Natural killer cell (primary cell): ENCODE data around the gene PSAT1. TPM values are rescaled to one million over a fixed set of nuclear protein-coding genes. Genes with fewer than 3 reads are reported as not detected.
"Not testable (repeated sequence)": the region's sequence is repeated elsewhere in the genome, so short reads cannot be mapped to it uniquely, and the experiment has no call there.

Experiments used
- ATAC-seq, 3 donors: fragments of 150-1000 bp in 2 of 3; fragments of 200-7000 bp in 1 of 3; cut with Tn5 transposase; 1 replicate in 1 of 3; 2 replicates in 2 of 3; pipeline ENCODE4 v1.10.0; 2021; ENCODE audit warnings: mild to moderate bottlenecking in 2 of 3, moderate library complexity in 2 of 3
- DNase-seq, 2 donors: peaks; one replicate each; pipeline versions ENCODE4 v3.0.0 to v3.0.0-alpha.2; 2013 to 2021; ENCODE audit warnings: mixed read lengths in 1 of 2
- H3K27ac ChIP-seq: one replicate; pipeline ENCODE4 v1.5.1; 2013; ENCODE audit warnings: mild to moderate bottlenecking, low read length
- H3K27me3 ChIP-seq: one replicate; pipeline ENCODE4 v1.6.1; 2013; ENCODE audit warnings: low read length; ENCODE audit not compliant: control insufficient read depth, insufficient read depth
- H3K36me3 ChIP-seq: one replicate; pipeline ENCODE4 v1.6.1; 2013; ENCODE audit warnings: low read length; ENCODE audit not compliant: control insufficient read depth, insufficient read depth
- H3K4me1 ChIP-seq: one replicate; pipeline ENCODE4 v1.6.1; 2013; ENCODE audit warnings: low read length; ENCODE audit not compliant: control insufficient read depth, insufficient read depth
- H3K4me3 ChIP-seq: one replicate; pipeline ENCODE4 v1.5.1; 2013; ENCODE audit warnings: low read length
- H3K9me3 ChIP-seq: one replicate; pipeline ENCODE4 v1.6.1; 2013; ENCODE audit warnings: low read length; ENCODE audit not compliant: control insufficient read depth, insufficient read depth
- H3K27ac Mint-ChIP-seq, 2 donors: one replicate each; pipeline ENCODE4 v1.8.0; 2022; ENCODE audit warnings: mild to moderate bottlenecking in 2 of 2, mixed read lengths in 2 of 2, moderate library complexity in 1 of 2
- H3K27me3 Mint-ChIP-seq, 2 donors: one replicate each; pipeline ENCODE4 v1.8.0; 2022; ENCODE audit warnings: low read depth in 2 of 2, mixed read lengths in 2 of 2
- H3K36me3 Mint-ChIP-seq: one replicate; pipeline ENCODE4 v1.8.0; 2022; ENCODE audit warnings: mixed read lengths
- H3K4me1 Mint-ChIP-seq, 2 donors: one replicate each; pipeline ENCODE4 v1.8.0; 2022; ENCODE audit warnings: mixed read lengths in 2 of 2
- H3K4me3 Mint-ChIP-seq: one replicate; pipeline ENCODE4 v1.8.0; 2022; ENCODE audit warnings: mild to moderate bottlenecking, moderate library complexity, mixed read lengths
- H3K9me3 Mint-ChIP-seq, 2 donors: one replicate each; pipeline ENCODE4 v1.8.0; 2022; ENCODE audit warnings: mixed read lengths in 2 of 2
- WGBS: methylation state at CpG from one replicate; pipeline ENCODE4 v1.1.7; 2013; ENCODE audit warnings: missing lambda C conversion rate; ENCODE audit not compliant: insufficient coverage; 5-methylcytosine and 5-hydroxymethylcytosine counted together
- intact Hi-C: fragments of 100-400 bp; cut with micrococcal nuclease; formaldehyde crosslinking; loops from one replicate; pipeline ENCODE4 v1.14.2; 2022
- total RNA-seq, 4 donors: library from RNA; stranded (reverse); fragments of 120-200 nt in 1 of 4; gene quantifications; one replicate each; pipeline versions ENCODE4 v1.2.3 to v1.2.4, GENCODE V29; 2013 to 2022
- TF ChIP-seq, protein P1 (sequence below): fragments of 200-600 bp; IDR thresholded peaks from one replicate; pipeline ENCODE4 v1.8.0; 2022; ENCODE audit warnings: antibody characterized with exemption

The PSAT1 gene
- total RNA-seq, 3 donors from 2014 or later (not counting 1 experiment from before 2014, with no cell fraction given): 1.1 to 3.3 (median 2.3) TPM

DNA sequence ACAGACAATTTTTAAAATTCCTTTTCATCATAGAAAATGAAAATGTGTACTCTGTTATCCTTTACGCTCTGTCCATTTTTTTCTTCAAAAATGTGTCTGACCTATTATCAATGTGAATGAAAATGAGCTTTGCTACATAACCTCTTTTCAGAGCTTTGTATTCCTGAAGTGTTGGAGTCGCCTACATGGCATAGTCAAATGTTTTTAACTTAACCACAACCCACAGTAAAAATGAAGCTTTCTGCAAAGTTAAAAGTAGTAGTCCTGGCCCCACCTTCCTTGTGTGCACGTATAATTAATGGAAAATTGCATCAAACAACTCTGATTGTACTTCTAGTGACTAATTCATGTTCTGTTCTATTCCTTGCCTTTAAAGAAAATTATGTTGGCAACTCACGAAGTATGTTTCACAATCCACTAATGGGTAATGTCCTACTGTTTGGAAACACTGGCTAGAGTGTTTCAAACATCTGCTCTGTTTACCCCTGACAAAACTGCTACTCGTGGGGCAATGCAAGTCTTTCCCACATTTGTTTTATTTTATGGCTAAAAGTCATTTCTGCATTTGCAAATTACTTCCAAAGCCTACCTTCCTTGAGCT lies 18.6 kb upstream of the PSAT1 start:
- H3K4me1 ChIP-seq: no peaks in the 10 kb centered on the region
- no peak overlapping the region for H3K27ac ChIP-seq
- no peak overlapping the region for H3K4me3 ChIP-seq
- H3K27me3 Mint-ChIP-seq: no peaks in the 10 kb centered on the region
- H3K27ac Mint-ChIP-seq: peak overlapping the region; percentile 64 to 69
- intact Hi-C loops: no loop called here
- no peaks in the 10 kb centered on the region for H3K9me3 ChIP-seq
- no peaks in the 10 kb centered on the region for H3K27me3 ChIP-seq
- TF ChIP-seq, protein P1, sequence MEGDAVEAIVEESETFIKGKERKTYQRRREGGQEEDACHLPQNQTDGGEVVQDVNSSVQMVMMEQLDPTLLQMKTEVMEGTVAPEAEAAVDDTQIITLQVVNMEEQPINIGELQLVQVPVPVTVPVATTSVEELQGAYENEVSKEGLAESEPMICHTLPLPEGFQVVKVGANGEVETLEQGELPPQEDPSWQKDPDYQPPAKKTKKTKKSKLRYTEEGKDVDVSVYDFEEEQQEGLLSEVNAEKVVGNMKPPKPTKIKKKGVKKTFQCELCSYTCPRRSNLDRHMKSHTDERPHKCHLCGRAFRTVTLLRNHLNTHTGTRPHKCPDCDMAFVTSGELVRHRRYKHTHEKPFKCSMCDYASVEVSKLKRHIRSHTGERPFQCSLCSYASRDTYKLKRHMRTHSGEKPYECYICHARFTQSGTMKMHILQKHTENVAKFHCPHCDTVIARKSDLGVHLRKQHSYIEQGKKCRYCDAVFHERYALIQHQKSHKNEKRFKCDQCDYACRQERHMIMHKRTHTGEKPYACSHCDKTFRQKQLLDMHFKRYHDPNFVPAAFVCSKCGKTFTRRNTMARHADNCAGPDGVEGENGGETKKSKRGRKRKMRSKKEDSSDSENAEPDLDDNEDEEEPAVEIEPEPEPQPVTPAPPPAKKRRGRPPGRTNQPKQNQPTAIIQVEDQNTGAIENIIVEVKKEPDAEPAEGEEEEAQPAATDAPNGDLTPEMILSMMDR: no peak
- 67% methylated on average over 4 of the region's 5 CpGs for WGBS
- H3K36me3 Mint-ChIP-seq: peaks cover 7% of the 10 kb centered on the region
- DNase-seq (no peak), ATAC-seq (no peak)
- H3K9me3 Mint-ChIP-seq: no peaks in the 10 kb centered on the region
- peaks cover 4 to 8% of the 10 kb centered on the region in 2 donors for H3K4me1 Mint-ChIP-seq
- H3K36me3 ChIP-seq: peaks cover 6% of the 10 kb centered on the region
- H3K4me3 Mint-ChIP-seq: no peak overlapping the region

GRCh38 chr9:78278801-78279200 lies 18.1 kb upstream of the PSAT1 start:
- H3K4me1 Mint-ChIP-seq: peaks cover 4 to 8% of the 10 kb centered on the region in 2 donors
- H3K4me3 Mint-ChIP-seq: no peak overlapping the region
- H3K4me1 ChIP-seq: no peaks in the 10 kb centered on the region
- TF ChIP-seq, protein P1: no peak
- WGBS: 100% methylated on average over 1 of the region's 1 CpG
- no peaks in the 10 kb centered on the region for H3K9me3 Mint-ChIP-seq
- H3K9me3 ChIP-seq: no peaks in the 10 kb centered on the region
- no peak overlapping the region for H3K4me3 ChIP-seq
- H3K36me3 Mint-ChIP-seq: peaks cover 6% of the 10 kb centered on the region
- DNase-seq: no peak
- no peak overlapping the region for H3K27ac ChIP-seq
- no peaks in the 10 kb centered on the region for H3K27me3 ChIP-seq
- no peak for ATAC-seq
- peaks cover 6% of the 10 kb centered on the region for H3K36me3 ChIP-seq
- H3K27ac Mint-ChIP-seq: peak overlapping the region; percentile 64 to 69
- intact Hi-C loops: no loop called here
- H3K27me3 Mint-ChIP-seq: no peaks in the 10 kb centered on the region

DNA sequence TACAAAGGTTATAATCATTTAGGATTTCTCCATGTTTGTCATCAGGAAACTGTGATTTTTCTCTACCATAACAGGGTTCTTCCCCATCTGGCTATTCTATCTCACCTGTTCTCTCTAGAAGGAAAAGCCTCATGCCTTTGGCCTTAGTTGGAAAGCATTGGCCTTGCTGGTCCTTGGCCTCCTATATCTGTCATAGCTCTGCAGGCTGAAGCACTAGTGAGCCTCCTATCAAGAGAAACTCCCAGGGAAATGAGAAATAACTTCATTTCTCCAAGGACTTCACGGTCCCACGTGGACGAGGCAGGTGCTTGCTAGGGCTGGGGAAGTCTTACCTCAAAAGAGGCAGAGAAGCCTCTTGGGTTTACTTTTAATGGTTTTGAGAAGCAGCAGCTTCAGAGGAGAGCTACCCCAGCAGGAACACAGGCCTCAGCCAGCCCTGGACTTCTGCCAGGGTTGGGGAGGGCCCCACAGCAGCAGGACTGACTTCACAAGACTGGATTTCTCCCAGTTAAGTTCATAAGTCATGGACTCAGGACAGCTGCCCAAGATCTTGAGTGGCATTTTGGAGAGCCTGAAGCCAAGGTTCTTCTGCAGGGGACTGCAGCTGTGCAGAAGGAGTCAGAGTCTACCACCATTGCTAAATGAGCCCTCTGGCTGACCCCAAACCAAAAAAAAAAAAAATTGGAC lies 15.8 kb upstream of the PSAT1 start:
- Histone ChIP-seq H3K27me3 (no peaks in the 10 kb centered on the region), H3K27ac (no peak overlapping the region), H3K9me3 (no peaks in the 10 kb centered on the region), H3K4me1 (no peaks in the 10 kb centered on the region), H3K4me3 (no peak overlapping the region), H3K36me3 (no peaks in the 10 kb centered on the region)
- peaks cover 5 to 8% of the 10 kb centered on the region in 2 donors for H3K4me1 Mint-ChIP-seq
- DNase-seq: no peak
- 58% methylated on average over 3 of the region's 3 CpGs for WGBS
- H3K4me3 Mint-ChIP-seq: no peak overlapping the region
- peak overlapping the region in 1 of 2 donors; percentile 40 for H3K27ac Mint-ChIP-seq
- no peaks in the 10 kb centered on the region for H3K36me3 Mint-ChIP-seq
- no peaks in the 10 kb centered on the region for H3K27me3 Mint-ChIP-seq
- TF ChIP-seq, protein P1: no peak
- no peaks in the 10 kb centered on the region for H3K9me3 Mint-ChIP-seq
- ATAC-seq: no peak
- intact Hi-C loops: no loop called here

GRCh38 chr9:78284181-78284580 lies 12.7 kb upstream of the PSAT1 start:
- 94% methylated on average over 3 of the region's 4 CpGs for WGBS
- ATAC-seq, DNase-seq, H3K27ac Mint-ChIP-seq, H3K36me3 ChIP-seq, H3K36me3 Mint-ChIP-seq, H3K4me3 ChIP-seq, H3K4me1 Mint-ChIP-seq, H3K4me3 Mint-ChIP-seq, intact Hi-C loops, H3K27me3 Mint-ChIP-seq, H3K27me3 ChIP-seq, H3K9me3 Mint-ChIP-seq, H3K9me3 ChIP-seq, H3K4me1 ChIP-seq, H3K27ac ChIP-seq: not testable (repeated sequence)
